Neural cell (in vitro differentiated cells): ENCODE results near the gene ETV6. TPM values are rescaled to one million over a fixed set of nuclear protein-coding genes. Genes with fewer than 3 reads are reported as not detected.

Source experiments
- H2AFZ ChIP-seq: fragments of 200-600, 300-800 bp; sonication (generic), shearing (Covaris generic); 2 replicates; pipeline ENCODE4 v1.6.0; 2014; ENCODE audit warnings: low read depth, mild to moderate bottlenecking, antibody characterized with exemption, low read length, moderate library complexity
- H3F3A ChIP-seq: fragments of 200-600 bp; shearing (Covaris generic); 2 replicates; pipeline ENCODE4 v1.6.1; 2016; ENCODE audit warnings: mild to moderate bottlenecking, moderate library complexity, mixed read lengths, antibody characterized with exemption, low read length; ENCODE audit not compliant: insufficient read depth, poor library complexity, severe bottlenecking
- H3K27ac ChIP-seq: fragments of 200-600, 300-800 bp; sonication (generic), shearing (Covaris generic); 2 replicates; pipeline ENCODE4 v1.5.1; 2014; ENCODE audit warnings: mild to moderate bottlenecking, low read length, moderate library complexity
- H3K27me3 ChIP-seq: fragments of 300-800, 200-600 bp; sonication (generic), shearing (Covaris generic); 2 replicates; pipeline ENCODE4 v1.6.0; 2014; ENCODE audit warnings: mild to moderate bottlenecking, low read depth, low read length, moderate library complexity; ENCODE audit not compliant: insufficient read depth
- H3K36me3 ChIP-seq: fragments of 300-800, 200-600 bp; sonication (generic), shearing (Covaris generic); 2 replicates; pipeline ENCODE4 v1.5.1; 2014; ENCODE audit warnings: mild to moderate bottlenecking, antibody characterized with exemption, low read length, moderate library complexity; ENCODE audit not compliant: insufficient read depth
- H3K4me2 ChIP-seq: fragments of 300-800, 200-600 bp; sonication (generic), shearing (Covaris generic); 2 replicates; pipeline ENCODE4 v1.6.0; 2014; ENCODE audit warnings: mild to moderate bottlenecking, low read length
- H3K4me3 ChIP-seq: fragments of 300-800, 200-600 bp; sonication (generic), shearing (Covaris generic); 2 replicates; pipeline ENCODE4 v1.5.1; 2014; ENCODE audit warnings: mild to moderate bottlenecking, low read length, moderate library complexity
- H3K79me2 ChIP-seq: fragments of 200-600 bp; shearing (Covaris generic); replicated peaks from 2 replicates; pipeline ENCODE4 v1.6.0; 2014; ENCODE audit warnings: mild to moderate bottlenecking, low read length, moderate library complexity; ENCODE audit not compliant: insufficient read depth
- H3K9ac ChIP-seq: fragments of 300-800, 200-600 bp; sonication (generic), shearing (Covaris generic); 2 replicates; pipeline ENCODE4 v1.6.1; 2016; ENCODE audit warnings: mild to moderate bottlenecking, low read length, mixed read lengths
- H3K9me2 ChIP-seq: fragments of 200-600 bp; shearing (Covaris generic); 2 replicates; pipeline ENCODE4 v1.6.1; 2016; ENCODE audit warnings: mild to moderate bottlenecking, low read length, mixed read lengths; ENCODE audit not compliant: insufficient read depth
- H3K9me3 ChIP-seq: fragments of 200-600, 300-800 bp; sonication (generic), shearing (Covaris generic); 2 replicates; pipeline ENCODE4 v1.6.1; 2016; ENCODE audit warnings: mild to moderate bottlenecking, mixed run types, low read length, moderate library complexity, mixed read lengths
- H4K20me1 ChIP-seq: fragments of 200-600 bp; shearing (Covaris generic); 2 replicates; pipeline ENCODE4 v1.6.1; 2016; ENCODE audit warnings: mild to moderate bottlenecking, mixed run types; ENCODE audit not compliant: insufficient read depth
- CTCF ChIP-seq: fragments of 450-650 bp; IDR thresholded peaks from 2 replicates; pipeline ENCODE4 v1.5.1; 2014; ENCODE audit warnings: antibody characterized with exemption, mild to moderate bottlenecking, moderate library complexity; ENCODE audit not compliant: poor library complexity, severe bottlenecking
- EP300 ChIP-seq: fragments of 450-650 bp; conservative IDR thresholded peaks from 2 replicates; pipeline ENCODE4 v1.6.1; 2014; ENCODE audit warnings: antibody characterized with exemption, mild to moderate bottlenecking, moderate library complexity; ENCODE audit not compliant: poor library complexity, severe bottlenecking
- EZH2 ChIP-seq: fragments of 200-600, 300-800 bp; shearing (Covaris generic), sonication (generic); IDR thresholded peaks from 2 replicates; pipeline ENCODE4 v1.6.1; 2014; ENCODE audit warnings: antibody characterized with exemption, low read length, borderline replicate concordance, mild to moderate bottlenecking; ENCODE audit not compliant: insufficient read depth, poor library complexity, severe bottlenecking
- POLR2AphosphoS5 ChIP-seq: IDR thresholded peaks from 2 replicates; pipeline ENCODE4 v1.6.1; 2012
- RAD21 ChIP-seq: fragments of 450-650 bp; conservative IDR thresholded peaks from 2 replicates; pipeline ENCODE4 v1.6.1; 2014; ENCODE audit warnings: antibody characterized with exemption, mild to moderate bottlenecking, moderate library complexity
- REST ChIP-seq: IDR thresholded peaks from 2 replicates; pipeline ENCODE4 v1.6.1; 2012; ENCODE audit warnings: borderline replicate concordance
- polyA plus RNA-seq: library from polyadenylated mRNA; depleted of rRNA; stranded (reverse); fragments of >200 nt; gene quantifications from 2 replicates; pipeline ENCODE4 v1.2.3, GENCODE V29; 2014

The ETV6 gene
- polyA plus RNA-seq, 1 donor from 2014 or later = 1.6 TPM

DNA sequence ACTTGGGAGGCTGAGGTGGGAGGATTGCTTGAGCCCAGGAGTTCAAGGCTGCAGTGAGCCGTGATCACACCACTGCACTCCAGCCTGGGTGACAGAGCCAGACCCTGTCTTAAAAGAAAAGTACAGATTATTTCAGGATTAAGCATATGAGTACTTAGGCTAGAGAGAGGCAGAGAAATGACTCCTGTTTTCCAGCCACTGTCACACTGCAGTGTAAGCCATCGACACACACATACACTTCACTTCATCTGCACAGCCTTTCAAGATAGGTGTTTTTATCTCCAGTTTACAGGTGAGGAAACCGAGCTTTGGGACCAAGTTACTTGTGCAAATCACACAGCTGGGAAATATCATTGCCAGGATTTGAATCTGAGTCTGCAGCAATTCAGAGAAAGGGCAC is 77.2 kb downstream of the ETV6 start:
- no peaks in the 10 kb centered on the region for H3K9me2 ChIP-seq
- H3K9ac ChIP-seq = no peak overlapping the region
- no peaks in the 10 kb centered on the region for H3K79me2 ChIP-seq
- no peak for TF ChIP-seq CTCF
- no peak for TF ChIP-seq EP300
- no peak for TF ChIP-seq POLR2AphosphoS5
- TF ChIP-seq RAD21 = no peak
- H4K20me1 ChIP-seq = no peaks in the 10 kb centered on the region
- no peaks in the 10 kb centered on the region for H3K9me3 ChIP-seq
- H3K4me3 ChIP-seq = no peak overlapping the region
- H3F3A ChIP-seq = no peaks in the 10 kb centered on the region
- H3K36me3 ChIP-seq = no peaks in the 10 kb centered on the region
- no peak overlapping the region for H3K27ac ChIP-seq
- no peaks in the 10 kb centered on the region for H3K27me3 ChIP-seq
- no peak overlapping the region for H2AFZ ChIP-seq
- no peak overlapping the region for H3K4me2 ChIP-seq

DNA sequence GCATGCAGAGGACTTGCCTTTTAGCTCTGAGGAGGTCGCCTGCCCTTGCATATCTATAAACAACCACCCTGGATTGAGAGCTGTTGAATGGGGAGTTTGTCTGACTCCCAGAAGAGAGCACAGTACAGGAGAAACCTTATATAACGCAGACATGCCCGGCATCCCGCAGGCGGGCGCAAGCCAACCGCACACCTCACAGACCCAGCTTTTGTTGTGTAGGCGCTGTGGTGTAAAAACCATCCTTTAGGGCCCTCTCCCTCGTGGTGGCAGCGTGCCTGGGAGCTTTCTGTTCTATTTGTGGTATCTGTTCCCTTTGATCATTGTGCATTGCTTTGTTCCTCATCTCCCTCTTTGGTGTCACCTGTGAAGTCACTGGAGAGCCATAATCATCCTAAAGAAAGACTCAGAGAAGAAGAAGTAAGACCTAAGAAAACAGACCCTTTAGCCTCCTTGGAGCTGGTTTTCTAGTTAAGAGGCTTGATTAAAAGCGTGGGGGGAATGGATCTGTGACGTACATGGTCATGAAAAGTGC is 77.7 kb downstream of the ETV6 start:
- Histone ChIP-seq H3F3A (no peaks in the 10 kb centered on the region), H3K9me3 (no peaks in the 10 kb centered on the region), H3K27me3 (no peaks in the 10 kb centered on the region), H3K36me3 (no peaks in the 10 kb centered on the region), H3K27ac (no peak overlapping the region), H3K9me2 (no peaks in the 10 kb centered on the region), H2AFZ (no peak overlapping the region), H3K79me2 (no peaks in the 10 kb centered on the region), H3K9ac (no peak overlapping the region), H3K4me2 (no peak overlapping the region), H4K20me1 (no peaks in the 10 kb centered on the region), H3K4me3 (no peak overlapping the region)
- TF ChIP-seq REST (no peak), CTCF (no peak), EP300 (no peak), POLR2AphosphoS5 (no peak), EZH2 (no peak)
